HEK293 (cell line): ENCODE results near the gene SSBP2.

Source experiments
- FEZF1 ChIP-seq: fragments of 450-650 bp; formaldehyde crosslinking; IDR thresholded peaks from 2 replicates; pipeline ENCODE4 v1.5.1; 2016; ENCODE audit warnings: missing biosample characterization, missing genetic modification characterization
- GLIS2 ChIP-seq: fragments of 450-650 bp; formaldehyde crosslinking; IDR thresholded peaks from 2 replicates; pipeline ENCODE4 v1.5.1; 2016; ENCODE audit warnings: missing biosample characterization, missing genetic modification characterization
- MEIS1 ChIP-seq: sonication (generic); formaldehyde crosslinking; IDR thresholded peaks from 2 replicates; pipeline ENCODE4 v1.8.1; 2022; ENCODE audit warnings: missing genetic modification reagents, mild to moderate bottlenecking, borderline replicate concordance
- SCRT1 ChIP-seq: fragments of 450-650 bp; formaldehyde crosslinking; IDR thresholded peaks from 2 replicates; pipeline ENCODE4 v1.5.1; 2016; ENCODE audit warnings: missing biosample characterization, missing genetic modification characterization, borderline replicate concordance
- SCRT2 ChIP-seq: fragments of 450-650 bp; formaldehyde crosslinking; IDR thresholded peaks from 2 replicates; pipeline ENCODE4 v1.5.1; 2016; ENCODE audit warnings: missing biosample characterization, missing genetic modification characterization
- ZBTB7A ChIP-seq: fragments of 450-650 bp; formaldehyde crosslinking; IDR thresholded peaks from 2 replicates; pipeline ENCODE4 v1.5.1; 2016; ENCODE audit warnings: low read depth, missing biosample characterization, missing genetic modification characterization
- ZIC2 ChIP-seq: fragments of 450-650 bp; formaldehyde crosslinking; IDR thresholded peaks from 2 replicates; pipeline ENCODE4 v1.5.1; 2016; ENCODE audit warnings: missing biosample characterization, missing genetic modification characterization
- ZNF10 ChIP-seq: fragments of 450-650 bp; formaldehyde crosslinking; IDR thresholded peaks from 2 replicates; pipeline ENCODE4 v1.5.1; 2017; ENCODE audit warnings: missing biosample characterization, missing genetic modification characterization
- ZNF157 ChIP-seq: fragments of 450-650 bp; formaldehyde crosslinking; IDR thresholded peaks from 2 replicates; pipeline ENCODE4 v1.5.1; 2016; ENCODE audit warnings: missing biosample characterization, missing genetic modification characterization
- ZNF24 ChIP-seq: fragments of 450-650 bp; formaldehyde crosslinking; IDR thresholded peaks from 2 replicates; pipeline ENCODE4 v1.5.1; 2016; ENCODE audit warnings: missing biosample characterization, missing genetic modification characterization
- ZNF391 ChIP-seq: fragments of 450-650 bp; formaldehyde crosslinking; IDR thresholded peaks from 2 replicates; pipeline ENCODE4 v1.5.1; 2016; ENCODE audit warnings: low read depth, missing biosample characterization, missing genetic modification characterization, borderline replicate concordance
- ZNF404 ChIP-seq: fragments of 450-650 bp; formaldehyde crosslinking; IDR thresholded peaks from 2 replicates; pipeline ENCODE4 v1.5.1; 2017; ENCODE audit warnings: missing biosample characterization, missing genetic modification characterization
- ZNF514 ChIP-seq: fragments of 450-650 bp; formaldehyde crosslinking; IDR thresholded peaks from 2 replicates; pipeline ENCODE4 v1.5.1; 2016; ENCODE audit warnings: missing biosample characterization, missing genetic modification characterization
- ZNF530 ChIP-seq: fragments of 450-650 bp; formaldehyde crosslinking; IDR thresholded peaks from 2 replicates; pipeline ENCODE4 v1.5.1; 2016; ENCODE audit warnings: low read depth, missing biosample characterization, missing genetic modification characterization
- ZNF544 ChIP-seq: fragments of 450-650 bp; formaldehyde crosslinking; IDR thresholded peaks from 2 replicates; pipeline ENCODE4 v1.5.0; 2017; ENCODE audit warnings: missing biosample characterization, missing genetic modification characterization
- ZNF560 ChIP-seq: fragments of 450-650 bp; formaldehyde crosslinking; IDR thresholded peaks from 2 replicates; pipeline ENCODE4 v1.5.1; 2017; ENCODE audit warnings: missing biosample characterization, missing genetic modification characterization, borderline replicate concordance
- ZNF571 ChIP-seq: fragments of 450-650 bp; formaldehyde crosslinking; IDR thresholded peaks from 2 replicates; pipeline ENCODE4 v1.5.0; 2017; ENCODE audit warnings: missing biosample characterization, missing genetic modification characterization
- ZNF654 ChIP-seq: fragments of 450-650 bp; formaldehyde crosslinking; IDR thresholded peaks from 2 replicates; pipeline ENCODE4 v1.5.1; 2016; ENCODE audit warnings: low read depth, missing biosample characterization, missing genetic modification characterization
- ZNF670 ChIP-seq: fragments of 450-650 bp; formaldehyde crosslinking; IDR thresholded peaks from 2 replicates; pipeline ENCODE4 v1.5.1; 2016; ENCODE audit warnings: missing biosample characterization, missing genetic modification characterization, low read depth
- ZNF791 ChIP-seq: fragments of 450-650 bp; formaldehyde crosslinking; IDR thresholded peaks from 2 replicates; pipeline ENCODE4 v1.5.1; 2016; ENCODE audit warnings: missing biosample characterization, missing genetic modification characterization
- ZSCAN16 ChIP-seq: fragments of 450-650 bp; formaldehyde crosslinking; IDR thresholded peaks from 2 replicates; pipeline ENCODE4 v1.5.1; 2016; ENCODE audit warnings: missing biosample characterization, missing genetic modification characterization
- ZSCAN30 ChIP-seq: fragments of 450-650 bp; IDR thresholded peaks from 2 replicates; pipeline ENCODE4 v1.5.1; 2018; ENCODE audit warnings: missing biosample characterization, mild to moderate bottlenecking, missing genetic modification characterization, moderate library complexity
- ZXDB ChIP-seq: fragments of 450-650 bp; formaldehyde crosslinking; IDR thresholded peaks from 2 replicates; pipeline ENCODE4 v1.5.1; 2016; ENCODE audit warnings: missing biosample characterization, missing genetic modification characterization
- TF ChIP-seq, protein P1 (sequence below): fragments of 450-650 bp; formaldehyde crosslinking; IDR thresholded peaks from 2 replicates; pipeline ENCODE4 v1.5.1; 2016; ENCODE audit warnings: missing biosample characterization, missing genetic modification characterization
- TF ChIP-seq, protein P2 (sequence below): fragments of 450-650 bp; formaldehyde crosslinking; IDR thresholded peaks from 2 replicates; pipeline ENCODE4 v1.5.1; 2016; ENCODE audit warnings: missing biosample characterization, missing genetic modification characterization
- TF ChIP-seq, protein P3 (sequence below): fragments of 450-650 bp; IDR thresholded peaks from 2 replicates; pipeline ENCODE4 v1.5.1; 2018; ENCODE audit warnings: missing biosample characterization, mild to moderate bottlenecking, missing genetic modification characterization
- TF ChIP-seq, protein P4 (sequence below): fragments of 450-650 bp; formaldehyde crosslinking; IDR thresholded peaks from 2 replicates; pipeline ENCODE4 v1.5.1; 2016; ENCODE audit warnings: missing biosample characterization, missing genetic modification characterization
- TF ChIP-seq, protein P5 (sequence below): fragments of 450-650 bp; formaldehyde crosslinking; IDR thresholded peaks from 2 replicates; pipeline ENCODE4 v1.5.1; 2016; ENCODE audit warnings: missing biosample characterization, missing genetic modification characterization
- TF ChIP-seq, protein P6 (sequence below): fragments of 450-650 bp; formaldehyde crosslinking; IDR thresholded peaks from 2 replicates; pipeline ENCODE4 v1.5.1; 2016; ENCODE audit warnings: missing biosample characterization, missing genetic modification characterization

The SSBP2 gene

DNA sequence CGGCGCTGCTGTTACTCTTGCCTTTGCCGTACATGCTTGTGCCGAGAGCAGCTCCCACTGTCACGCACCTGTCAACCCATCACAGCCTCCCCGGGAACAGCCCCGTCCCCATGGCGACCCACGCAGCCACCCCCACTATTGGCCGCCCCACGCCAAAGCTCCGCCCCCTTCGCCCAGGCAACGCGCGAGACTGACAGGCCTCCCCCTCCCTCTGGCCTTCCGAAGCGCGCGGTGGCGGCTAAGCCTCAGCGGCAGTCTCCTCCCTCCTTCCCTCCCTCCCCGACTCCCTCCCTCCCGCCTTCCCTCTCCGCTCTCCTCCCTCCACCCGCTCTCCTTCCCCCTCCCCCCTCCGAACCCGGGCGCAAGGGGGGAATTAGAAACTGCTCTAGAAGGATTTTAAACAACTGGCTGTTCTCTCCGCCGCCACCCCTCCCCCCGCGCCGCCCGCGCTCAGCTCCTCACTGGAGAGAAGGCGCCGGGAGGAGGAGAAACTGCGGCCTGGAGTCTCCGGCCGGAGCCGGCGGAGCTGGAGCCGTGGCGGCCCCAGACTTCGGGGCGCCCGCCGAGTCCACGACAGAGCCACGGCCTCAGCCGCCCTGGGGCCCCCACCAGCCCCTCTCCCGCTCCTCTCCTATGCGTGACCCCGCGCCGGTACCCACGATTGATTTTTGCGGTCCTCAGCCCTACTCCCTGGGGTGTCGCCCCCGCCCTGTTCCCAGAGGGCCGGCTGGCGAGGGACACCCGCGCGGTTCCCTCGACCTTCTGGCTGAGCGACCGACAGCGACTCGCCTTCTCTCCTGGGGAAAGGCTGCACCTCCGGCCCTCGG is at the start of gene SSBP2 (continued):
- TF ChIP-seq MEIS1 (CRISPR knock-in tag) (no peak), ZNF514 (tag by site-specific recombination) (no peak), ZBTB7A (tag by site-specific recombination) (no peak; the same call in 1 of the 2 replicates), ZSCAN30 (tag by site-specific recombination) (peak; percentile 98), ZNF560 (no peak), ZNF157 (tag by site-specific recombination) (no peak), SCRT1 (tag by site-specific recombination) (no peak), ZNF530 (tag by site-specific recombination) (no peak), SCRT2 (tag by site-specific recombination) (no peak), FEZF1 (peak; percentile 62), ZNF10 (tag by site-specific recombination) (no peak), ZNF571 (no peak), ZNF391 (tag by site-specific recombination) (peak; percentile 96), ZIC2 (tag by site-specific recombination) (peak; percentile 80), ZNF670 (tag by site-specific recombination) (no peak), ZNF544 (tag by site-specific recombination) (no peak), ZNF404 (no peak), ZNF791 (tag by site-specific recombination) (no peak), ZNF654 (tag by site-specific recombination) (no peak), ZNF24 (tag by site-specific recombination) (peak; percentile 95), ZXDB (tag by site-specific recombination) (peak; percentile 95), GLIS2 (tag by site-specific recombination) (peak; percentile 94), ZSCAN16 (tag by site-specific recombination) (peak; percentile 47; the same call in 1 of the 2 replicates)
- TF ChIP-seq, protein P1, sequence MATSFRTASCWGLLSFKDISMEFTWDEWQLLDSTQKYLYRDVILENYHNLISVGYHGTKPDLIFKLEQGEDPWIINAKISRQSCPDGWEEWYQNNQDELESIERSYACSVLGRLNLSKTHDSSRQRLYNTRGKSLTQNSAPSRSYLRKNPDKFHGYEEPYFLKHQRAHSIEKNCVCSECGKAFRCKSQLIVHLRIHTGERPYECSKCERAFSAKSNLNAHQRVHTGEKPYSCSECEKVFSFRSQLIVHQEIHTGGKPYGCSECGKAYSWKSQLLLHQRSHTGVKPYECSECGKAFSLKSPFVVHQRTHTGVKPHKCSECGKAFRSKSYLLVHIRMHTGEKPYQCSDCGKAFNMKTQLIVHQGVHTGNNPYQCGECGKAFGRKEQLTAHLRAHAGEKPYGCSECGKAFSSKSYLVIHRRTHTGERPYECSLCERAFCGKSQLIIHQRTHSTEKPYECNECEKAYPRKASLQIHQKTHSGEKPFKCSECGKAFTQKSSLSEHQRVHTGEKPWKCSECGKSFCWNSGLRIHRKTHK, result no peak
- TF ChIP-seq, protein P2, sequence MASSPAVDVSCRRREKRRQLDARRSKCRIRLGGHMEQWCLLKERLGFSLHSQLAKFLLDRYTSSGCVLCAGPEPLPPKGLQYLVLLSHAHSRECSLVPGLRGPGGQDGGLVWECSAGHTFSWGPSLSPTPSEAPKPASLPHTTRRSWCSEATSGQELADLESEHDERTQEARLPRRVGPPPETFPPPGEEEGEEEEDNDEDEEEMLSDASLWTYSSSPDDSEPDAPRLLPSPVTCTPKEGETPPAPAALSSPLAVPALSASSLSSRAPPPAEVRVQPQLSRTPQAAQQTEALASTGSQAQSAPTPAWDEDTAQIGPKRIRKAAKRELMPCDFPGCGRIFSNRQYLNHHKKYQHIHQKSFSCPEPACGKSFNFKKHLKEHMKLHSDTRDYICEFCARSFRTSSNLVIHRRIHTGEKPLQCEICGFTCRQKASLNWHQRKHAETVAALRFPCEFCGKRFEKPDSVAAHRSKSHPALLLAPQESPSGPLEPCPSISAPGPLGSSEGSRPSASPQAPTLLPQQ (tag by site-specific recombination), result peak; percentile 83
- TF ChIP-seq, protein P3, sequence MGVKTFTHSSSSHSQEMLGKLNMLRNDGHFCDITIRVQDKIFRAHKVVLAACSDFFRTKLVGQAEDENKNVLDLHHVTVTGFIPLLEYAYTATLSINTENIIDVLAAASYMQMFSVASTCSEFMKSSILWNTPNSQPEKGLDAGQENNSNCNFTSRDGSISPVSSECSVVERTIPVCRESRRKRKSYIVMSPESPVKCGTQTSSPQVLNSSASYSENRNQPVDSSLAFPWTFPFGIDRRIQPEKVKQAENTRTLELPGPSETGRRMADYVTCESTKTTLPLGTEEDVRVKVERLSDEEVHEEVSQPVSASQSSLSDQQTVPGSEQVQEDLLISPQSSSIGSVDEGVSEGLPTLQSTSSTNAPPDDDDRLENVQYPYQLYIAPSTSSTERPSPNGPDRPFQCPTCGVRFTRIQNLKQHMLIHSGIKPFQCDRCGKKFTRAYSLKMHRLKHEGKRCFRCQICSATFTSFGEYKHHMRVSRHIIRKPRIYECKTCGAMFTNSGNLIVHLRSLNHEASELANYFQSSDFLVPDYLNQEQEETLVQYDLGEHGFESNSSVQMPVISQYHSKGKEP (tag by site-specific recombination), result peak; percentile 89
- TF ChIP-seq, protein P4, sequence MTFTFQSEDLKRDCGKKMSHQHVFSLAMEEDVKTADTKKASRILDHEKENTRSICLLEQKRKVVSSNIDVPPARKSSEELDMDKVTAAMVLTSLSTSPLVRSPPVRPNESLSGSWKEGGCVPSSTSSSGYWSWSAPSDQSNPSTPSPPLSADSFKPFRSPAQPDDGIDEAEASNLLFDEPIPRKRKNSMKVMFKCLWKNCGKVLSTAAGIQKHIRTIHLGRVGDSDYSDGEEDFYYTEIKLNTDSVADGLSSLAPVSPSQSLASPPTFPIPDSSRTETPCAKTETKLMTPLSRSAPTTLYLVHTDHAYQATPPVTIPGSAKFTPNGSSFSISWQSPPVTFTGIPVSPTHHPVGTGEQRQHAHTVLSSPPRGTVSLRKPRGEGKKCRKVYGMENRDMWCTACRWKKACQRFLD, result no peak
- TF ChIP-seq, protein P5, sequence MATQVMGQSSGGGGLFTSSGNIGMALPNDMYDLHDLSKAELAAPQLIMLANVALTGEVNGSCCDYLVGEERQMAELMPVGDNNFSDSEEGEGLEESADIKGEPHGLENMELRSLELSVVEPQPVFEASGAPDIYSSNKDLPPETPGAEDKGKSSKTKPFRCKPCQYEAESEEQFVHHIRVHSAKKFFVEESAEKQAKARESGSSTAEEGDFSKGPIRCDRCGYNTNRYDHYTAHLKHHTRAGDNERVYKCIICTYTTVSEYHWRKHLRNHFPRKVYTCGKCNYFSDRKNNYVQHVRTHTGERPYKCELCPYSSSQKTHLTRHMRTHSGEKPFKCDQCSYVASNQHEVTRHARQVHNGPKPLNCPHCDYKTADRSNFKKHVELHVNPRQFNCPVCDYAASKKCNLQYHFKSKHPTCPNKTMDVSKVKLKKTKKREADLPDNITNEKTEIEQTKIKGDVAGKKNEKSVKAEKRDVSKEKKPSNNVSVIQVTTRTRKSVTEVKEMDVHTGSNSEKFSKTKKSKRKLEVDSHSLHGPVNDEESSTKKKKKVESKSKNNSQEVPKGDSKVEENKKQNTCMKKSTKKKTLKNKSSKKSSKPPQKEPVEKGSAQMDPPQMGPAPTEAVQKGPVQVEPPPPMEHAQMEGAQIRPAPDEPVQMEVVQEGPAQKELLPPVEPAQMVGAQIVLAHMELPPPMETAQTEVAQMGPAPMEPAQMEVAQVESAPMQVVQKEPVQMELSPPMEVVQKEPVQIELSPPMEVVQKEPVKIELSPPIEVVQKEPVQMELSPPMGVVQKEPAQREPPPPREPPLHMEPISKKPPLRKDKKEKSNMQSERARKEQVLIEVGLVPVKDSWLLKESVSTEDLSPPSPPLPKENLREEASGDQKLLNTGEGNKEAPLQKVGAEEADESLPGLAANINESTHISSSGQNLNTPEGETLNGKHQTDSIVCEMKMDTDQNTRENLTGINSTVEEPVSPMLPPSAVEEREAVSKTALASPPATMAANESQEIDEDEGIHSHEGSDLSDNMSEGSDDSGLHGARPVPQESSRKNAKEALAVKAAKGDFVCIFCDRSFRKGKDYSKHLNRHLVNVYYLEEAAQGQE (tag by site-specific recombination), result peak; percentile 32; the same call in 1 of the 2 replicates
- TF ChIP-seq, protein P6, sequence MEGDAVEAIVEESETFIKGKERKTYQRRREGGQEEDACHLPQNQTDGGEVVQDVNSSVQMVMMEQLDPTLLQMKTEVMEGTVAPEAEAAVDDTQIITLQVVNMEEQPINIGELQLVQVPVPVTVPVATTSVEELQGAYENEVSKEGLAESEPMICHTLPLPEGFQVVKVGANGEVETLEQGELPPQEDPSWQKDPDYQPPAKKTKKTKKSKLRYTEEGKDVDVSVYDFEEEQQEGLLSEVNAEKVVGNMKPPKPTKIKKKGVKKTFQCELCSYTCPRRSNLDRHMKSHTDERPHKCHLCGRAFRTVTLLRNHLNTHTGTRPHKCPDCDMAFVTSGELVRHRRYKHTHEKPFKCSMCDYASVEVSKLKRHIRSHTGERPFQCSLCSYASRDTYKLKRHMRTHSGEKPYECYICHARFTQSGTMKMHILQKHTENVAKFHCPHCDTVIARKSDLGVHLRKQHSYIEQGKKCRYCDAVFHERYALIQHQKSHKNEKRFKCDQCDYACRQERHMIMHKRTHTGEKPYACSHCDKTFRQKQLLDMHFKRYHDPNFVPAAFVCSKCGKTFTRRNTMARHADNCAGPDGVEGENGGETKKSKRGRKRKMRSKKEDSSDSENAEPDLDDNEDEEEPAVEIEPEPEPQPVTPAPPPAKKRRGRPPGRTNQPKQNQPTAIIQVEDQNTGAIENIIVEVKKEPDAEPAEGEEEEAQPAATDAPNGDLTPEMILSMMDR (tag by site-specific recombination), result peak; percentile 40; the same call in 1 of the 2 replicates
